ENCODE results near the gene PLAC1. TPM values are rescaled to one million over a fixed set of nuclear protein-coding genes. Genes with fewer than 3 reads are reported as not detected.

Gene PLAC1
- total RNA-seq, 1 donor from 2014 or later = 0.72 TPM

DNA sequence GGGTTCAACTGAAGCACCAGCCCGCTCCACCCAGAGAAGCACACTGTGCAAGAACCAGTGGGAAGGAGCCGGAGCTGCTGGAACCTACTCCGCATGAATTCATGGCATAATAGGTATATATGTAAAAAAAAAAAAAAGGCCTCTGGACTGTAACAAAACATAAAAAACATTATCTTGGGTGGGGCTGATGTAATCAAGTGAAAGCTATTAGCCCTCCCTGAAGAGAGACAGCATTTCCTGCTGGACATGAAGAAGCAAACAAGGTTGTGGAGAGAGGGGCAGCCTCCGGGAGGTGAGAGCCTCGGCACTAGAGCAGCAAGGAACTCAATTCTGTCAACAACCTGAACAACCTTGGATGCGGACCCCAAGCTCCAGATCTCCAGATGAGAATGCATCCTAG lies 50.7 kb downstream of the PLAC1 start:
- TF ChIP-seq, protein P1, sequence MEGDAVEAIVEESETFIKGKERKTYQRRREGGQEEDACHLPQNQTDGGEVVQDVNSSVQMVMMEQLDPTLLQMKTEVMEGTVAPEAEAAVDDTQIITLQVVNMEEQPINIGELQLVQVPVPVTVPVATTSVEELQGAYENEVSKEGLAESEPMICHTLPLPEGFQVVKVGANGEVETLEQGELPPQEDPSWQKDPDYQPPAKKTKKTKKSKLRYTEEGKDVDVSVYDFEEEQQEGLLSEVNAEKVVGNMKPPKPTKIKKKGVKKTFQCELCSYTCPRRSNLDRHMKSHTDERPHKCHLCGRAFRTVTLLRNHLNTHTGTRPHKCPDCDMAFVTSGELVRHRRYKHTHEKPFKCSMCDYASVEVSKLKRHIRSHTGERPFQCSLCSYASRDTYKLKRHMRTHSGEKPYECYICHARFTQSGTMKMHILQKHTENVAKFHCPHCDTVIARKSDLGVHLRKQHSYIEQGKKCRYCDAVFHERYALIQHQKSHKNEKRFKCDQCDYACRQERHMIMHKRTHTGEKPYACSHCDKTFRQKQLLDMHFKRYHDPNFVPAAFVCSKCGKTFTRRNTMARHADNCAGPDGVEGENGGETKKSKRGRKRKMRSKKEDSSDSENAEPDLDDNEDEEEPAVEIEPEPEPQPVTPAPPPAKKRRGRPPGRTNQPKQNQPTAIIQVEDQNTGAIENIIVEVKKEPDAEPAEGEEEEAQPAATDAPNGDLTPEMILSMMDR (IDR thresholded peaks at IDR 0.05; ENCODE audit: unreplicated experiment) = no peak
- H3K27me3 Mint-ChIP-seq (ENCODE audit: unreplicated experiment) = no peaks in the 10 kb centered on the region
- no peaks in the 10 kb centered on the region for H3K36me3 Mint-ChIP-seq (ENCODE audit: low read depth, unreplicated experiment)
- H3K9me3 Mint-ChIP-seq (ENCODE audit: unreplicated experiment) = no peaks in the 10 kb centered on the region
- no peak overlapping the region for H3K27ac Mint-ChIP-seq (ENCODE audit: unreplicated experiment)
- no peaks in the 10 kb centered on the region for H3K4me1 Mint-ChIP-seq (ENCODE audit: unreplicated experiment)
- no peak for DNase-seq (ENCODE audit: low spot score)
- H3K4me3 Mint-ChIP-seq (ENCODE audit: unreplicated experiment) = no peak overlapping the region

DNA sequence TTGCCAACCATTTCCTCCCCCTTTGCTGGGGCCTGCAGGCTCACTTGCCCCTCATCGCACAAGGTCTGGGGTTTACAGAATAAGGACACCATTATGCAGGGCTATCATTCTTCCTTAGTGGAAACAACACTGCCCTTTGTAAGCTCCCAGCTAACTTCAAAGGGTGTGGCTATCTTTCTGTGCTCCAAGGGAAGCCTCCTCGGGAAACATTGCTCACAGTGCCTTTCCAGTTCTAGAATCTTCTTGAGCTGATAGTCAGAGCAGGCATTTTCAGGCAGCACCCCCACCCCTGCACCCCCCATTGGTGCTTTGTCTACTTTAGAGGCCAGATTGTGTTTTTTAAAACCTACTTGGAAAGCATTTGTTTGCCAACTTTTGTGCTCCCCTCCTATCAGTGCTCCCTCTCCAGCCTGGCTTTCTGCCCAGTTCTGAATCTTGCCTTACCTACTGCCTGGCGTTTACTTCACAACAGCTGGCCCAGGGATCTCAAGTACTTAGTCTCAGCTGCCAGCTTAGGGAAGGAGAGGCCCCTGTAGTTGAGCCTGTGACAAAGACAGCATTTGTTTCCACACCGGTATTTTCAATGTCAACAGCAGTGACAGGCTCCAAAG lies 53.5 kb downstream of the PLAC1 start:
- H3K36me3 Mint-ChIP-seq (ENCODE audit: low read depth, unreplicated experiment) = no peaks in the 10 kb centered on the region
- H3K27me3 Mint-ChIP-seq (ENCODE audit: unreplicated experiment) = no peaks in the 10 kb centered on the region
- TF ChIP-seq, protein P1 (IDR thresholded peaks at IDR 0.05; ENCODE audit: unreplicated experiment) = no peak
- no peaks in the 10 kb centered on the region for H3K4me1 Mint-ChIP-seq (ENCODE audit: unreplicated experiment)
- no peak overlapping the region for H3K4me3 Mint-ChIP-seq (ENCODE audit: unreplicated experiment)
- no peak overlapping the region for H3K27ac Mint-ChIP-seq (ENCODE audit: unreplicated experiment)
- H3K9me3 Mint-ChIP-seq (ENCODE audit: unreplicated experiment) = no peaks in the 10 kb centered on the region
- no peak for DNase-seq (ENCODE audit: low spot score)

- Mint-ChIP-seq H3K9me3 (ENCODE audit: unreplicated experiment) (no peaks in the 10 kb centered on the region), H3K27me3 (ENCODE audit: unreplicated experiment) (no peaks in the 10 kb centered on the region), H3K4me1 (ENCODE audit: unreplicated experiment) (no peaks in the 10 kb centered on the region), H3K36me3 (ENCODE audit: low read depth, unreplicated experiment) (no peaks in the 10 kb centered on the region), H3K4me3 (ENCODE audit: unreplicated experiment) (no peak overlapping the region), H3K27ac (ENCODE audit: unreplicated experiment) (no peak overlapping the region)
- TF ChIP-seq, protein P1 (IDR thresholded peaks at IDR 0.05; ENCODE audit: unreplicated experiment) = no peak
- no peak for DNase-seq (ENCODE audit: low spot score)
These were observed 54.2 kb downstream of the PLAC1 start for GRCh38 chrX:134603806-134604700.

DNA sequence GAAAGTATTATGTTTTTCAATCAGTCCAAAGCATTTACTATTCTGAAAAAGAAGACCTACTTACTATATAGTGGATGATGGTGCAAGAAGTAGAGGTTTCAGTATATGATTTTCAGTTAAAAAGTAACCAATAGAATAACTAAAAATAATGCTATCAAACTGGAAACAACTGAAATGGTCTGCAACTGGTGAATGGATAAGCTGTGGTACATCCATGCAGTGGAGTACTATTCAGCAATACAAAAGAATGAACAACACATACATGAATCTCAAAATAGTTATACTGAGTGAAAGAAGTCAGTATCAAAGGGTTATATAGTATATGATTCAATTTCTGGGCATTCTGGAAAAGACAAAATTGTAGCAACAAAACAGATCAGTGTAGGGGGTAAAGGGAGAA lies 55.9 kb downstream of the PLAC1 start:
- DNase-seq (ENCODE audit: low spot score) = no peak
- TF ChIP-seq, protein P1 (IDR thresholded peaks at IDR 0.05; ENCODE audit: unreplicated experiment) = no peak
- no peak overlapping the region for H3K4me3 Mint-ChIP-seq (ENCODE audit: unreplicated experiment)
- H3K36me3 Mint-ChIP-seq (ENCODE audit: low read depth, unreplicated experiment) = no peaks in the 10 kb centered on the region
- no peaks in the 10 kb centered on the region for H3K27me3 Mint-ChIP-seq (ENCODE audit: unreplicated experiment)
- H3K27ac Mint-ChIP-seq (ENCODE audit: unreplicated experiment) = no peak overlapping the region
- no peaks in the 10 kb centered on the region for H3K4me1 Mint-ChIP-seq (ENCODE audit: unreplicated experiment)
- H3K9me3 Mint-ChIP-seq (ENCODE audit: unreplicated experiment) = no peaks in the 10 kb centered on the region

DNA sequence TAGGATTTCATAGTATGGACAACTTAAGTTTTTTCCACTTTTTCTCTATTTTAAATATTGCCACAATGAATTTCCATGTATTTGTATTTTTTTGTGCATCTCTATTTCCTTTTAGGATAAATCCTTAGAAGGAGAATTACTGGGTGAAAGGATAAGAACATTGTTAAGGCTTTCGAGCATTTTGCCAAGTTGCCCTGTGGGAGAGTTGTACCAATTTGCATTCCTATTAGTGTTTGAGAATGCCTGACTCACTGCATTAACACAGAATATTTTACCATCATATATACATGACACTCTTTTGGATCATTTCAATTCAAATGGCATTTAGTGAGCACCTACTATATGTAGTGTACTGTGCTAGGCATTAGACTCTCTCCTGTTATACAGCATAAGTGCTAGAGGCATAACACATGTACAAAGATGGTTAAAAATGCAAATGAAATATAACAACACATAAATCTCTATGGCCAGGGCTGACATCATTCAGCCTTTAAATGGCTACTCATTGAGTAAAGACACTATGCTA lies 57.0 kb downstream of the PLAC1 start:
- no peak overlapping the region for H3K4me3 Mint-ChIP-seq (ENCODE audit: unreplicated experiment)
- no peaks in the 10 kb centered on the region for H3K27me3 Mint-ChIP-seq (ENCODE audit: unreplicated experiment)
- no peak overlapping the region for H3K27ac Mint-ChIP-seq (ENCODE audit: unreplicated experiment)
- H3K9me3 Mint-ChIP-seq (ENCODE audit: unreplicated experiment) = no peaks in the 10 kb centered on the region
- DNase-seq (ENCODE audit: low spot score) = no peak
- TF ChIP-seq, protein P1 (IDR thresholded peaks at IDR 0.05; ENCODE audit: unreplicated experiment) = no peak
- H3K4me1 Mint-ChIP-seq (ENCODE audit: unreplicated experiment) = no peaks in the 10 kb centered on the region
- no peaks in the 10 kb centered on the region for H3K36me3 Mint-ChIP-seq (ENCODE audit: low read depth, unreplicated experiment)
